RPMI8226 (cell line): ENCODE results near the gene CRAT.
A peak's percentile ranks its signal among the peaks of the same experiment; 100 is the strongest.

Experiments used
- DNase-seq: peaks from one replicate; pipeline ENCODE4 v3.0.0-alpha.2; 2015

Gene CRAT

DNA sequence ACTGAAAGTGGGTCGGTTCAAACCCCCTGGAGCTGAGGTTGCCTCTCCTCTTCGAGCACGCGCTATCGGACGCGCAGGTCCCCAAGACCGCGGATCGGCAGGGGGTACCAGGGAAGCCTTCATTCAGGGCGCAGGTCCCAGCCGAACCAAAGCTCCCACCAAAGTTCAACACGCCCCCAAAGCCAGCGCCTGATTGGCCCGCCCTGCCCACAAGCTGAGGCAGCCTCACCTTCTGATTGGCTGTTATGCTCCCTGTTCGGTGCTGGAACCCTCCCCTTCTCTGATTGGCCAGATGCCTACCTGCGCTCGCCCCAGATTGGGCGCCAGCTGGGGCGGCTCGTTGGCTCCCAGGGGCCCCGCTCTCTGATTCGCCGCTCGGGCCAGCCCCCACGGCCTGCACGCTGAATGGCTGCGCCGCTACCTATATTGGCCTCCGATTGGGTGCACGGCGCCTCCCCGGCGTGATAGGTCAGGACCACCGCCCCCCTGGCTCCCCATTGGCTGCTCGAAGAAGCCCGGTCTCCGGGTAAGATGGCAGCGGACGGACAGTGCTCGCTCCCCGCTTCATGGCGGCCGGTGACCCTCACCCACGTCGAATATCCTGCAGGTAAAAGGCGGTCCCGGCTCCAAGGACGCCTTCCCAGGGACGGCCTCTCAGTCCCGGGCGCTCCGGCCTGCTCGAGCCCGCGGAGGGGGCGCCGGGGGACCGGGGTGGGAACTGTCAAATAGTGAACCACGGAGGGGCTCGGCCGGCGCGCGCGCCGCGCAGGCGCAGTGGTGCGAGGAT lies 29.8 kb downstream of the CRAT start, which contains the start of gene DOLPP1:
DOLPP1 (plus strand) TSS at position 511 of the 787 bp plus-strand sequence; CDS start at position 532, 21 bp downstream.
- DNase-seq = peak; percentile 100

DNA sequence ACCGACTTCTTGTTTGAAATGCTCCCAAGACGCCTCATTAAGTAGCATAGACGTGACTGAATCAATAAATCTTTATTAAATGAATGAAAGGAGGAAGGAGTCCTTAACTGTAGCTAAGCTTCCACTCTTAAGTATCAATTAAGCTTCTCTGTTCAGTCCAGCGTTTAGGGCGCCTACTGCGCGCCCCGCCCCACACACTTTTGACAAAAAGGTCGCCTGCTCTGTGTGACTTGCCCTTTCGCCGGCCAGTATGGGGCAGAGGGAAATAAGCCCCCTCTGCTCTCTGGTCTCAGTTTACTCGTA lies 30.3 kb downstream of the CRAT start:
- no peak for DNase-seq

DNA sequence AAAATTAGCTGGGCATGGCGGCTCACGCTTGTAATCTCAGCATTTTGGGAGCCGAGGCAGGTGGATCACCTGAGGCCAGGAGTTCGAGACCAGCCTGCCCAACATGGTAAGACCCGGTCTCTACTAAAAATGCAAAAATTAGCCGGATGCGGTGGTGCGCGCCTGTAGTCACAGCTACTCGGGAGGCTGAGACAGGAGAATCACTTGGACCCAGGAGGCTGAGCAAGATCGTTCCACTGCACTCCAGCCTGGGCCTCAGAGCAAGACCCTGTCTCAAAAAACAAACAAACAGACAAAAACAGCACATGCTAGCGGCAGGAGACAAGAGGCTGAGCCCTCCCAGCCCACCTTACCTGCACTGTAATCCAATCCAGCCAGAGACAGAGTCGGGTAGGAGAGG lies 30.8 kb downstream of the CRAT start:
- no peak for DNase-seq

DNA sequence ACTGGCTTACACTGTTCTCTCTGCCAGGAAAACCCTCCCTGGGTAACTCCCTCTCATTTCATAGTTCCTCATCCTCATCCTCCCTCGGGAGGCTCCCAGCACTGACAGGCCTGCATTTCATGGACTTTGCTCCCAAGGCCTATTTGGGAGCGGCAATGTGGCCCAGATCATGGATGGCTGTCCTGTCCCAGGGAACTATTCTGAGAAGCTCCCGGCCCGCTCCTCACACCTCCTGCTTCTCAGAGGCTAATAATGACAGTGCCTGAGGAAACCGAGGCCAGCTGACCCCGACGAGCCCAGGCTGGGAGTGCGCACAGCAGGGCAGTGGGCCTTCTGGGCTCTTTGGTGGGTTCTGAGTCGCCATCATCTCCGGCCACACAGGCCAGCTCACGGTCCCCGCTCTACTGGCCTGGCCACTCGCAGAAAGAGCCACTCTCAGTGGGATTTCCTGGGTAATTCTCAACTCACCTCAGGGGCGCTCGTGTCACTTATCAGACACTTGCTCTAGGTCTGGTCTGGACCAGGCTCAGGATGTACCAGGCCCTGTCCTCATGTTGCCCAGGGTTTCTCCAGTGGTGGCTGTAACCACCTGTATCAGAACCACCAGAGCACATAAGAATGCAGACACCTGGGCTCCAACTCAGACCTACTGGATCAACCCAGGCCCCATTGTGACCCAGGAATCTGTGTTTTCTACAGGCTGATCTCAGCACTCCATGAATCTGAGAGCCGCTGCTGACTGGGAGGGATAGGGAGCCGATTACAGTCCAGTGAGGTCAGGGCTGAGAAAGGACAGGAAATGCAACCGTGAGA lies 31.7 kb downstream of the CRAT start:
- DNase-seq = no peak

DNA sequence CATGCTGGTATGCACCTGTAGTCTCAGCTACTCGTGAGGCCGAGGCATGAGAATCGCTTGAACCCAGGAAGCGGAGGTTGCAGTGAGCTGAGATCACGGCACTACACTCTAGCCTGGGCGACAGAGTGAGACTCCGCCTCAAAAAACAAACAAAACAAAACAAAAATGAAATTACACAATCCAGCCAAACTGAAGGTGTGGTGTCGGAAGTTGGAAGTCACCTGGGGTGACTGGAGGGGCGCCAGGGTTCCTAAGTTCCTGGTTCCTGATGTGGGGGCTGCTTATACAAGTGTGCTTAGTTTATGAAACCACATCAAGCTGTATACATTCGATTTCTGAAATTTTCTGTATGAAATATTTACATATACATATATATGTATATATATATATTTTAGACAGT lies 33.4 kb downstream of the CRAT start:
- DNase-seq = no peak

DNA sequence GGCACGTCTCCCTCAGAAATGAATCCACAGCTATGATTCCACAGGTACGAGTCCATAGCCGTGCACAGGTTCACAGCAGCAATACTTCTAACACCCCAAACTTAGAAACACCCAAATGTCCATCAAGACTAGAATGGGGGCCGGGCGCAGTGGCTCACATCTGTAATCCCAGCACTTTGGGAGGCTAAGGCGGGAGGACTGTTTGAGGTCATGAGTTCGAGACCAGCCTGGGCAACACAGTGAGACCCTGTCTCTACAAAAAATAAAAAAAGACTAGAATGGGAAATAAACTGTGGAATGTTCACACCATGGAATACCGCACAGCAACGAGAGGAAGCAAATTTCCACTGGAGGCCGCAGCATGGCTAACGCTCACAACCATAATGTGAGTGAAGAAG lies 34.0 kb downstream of the CRAT start:
- DNase-seq = no peak

DNA sequence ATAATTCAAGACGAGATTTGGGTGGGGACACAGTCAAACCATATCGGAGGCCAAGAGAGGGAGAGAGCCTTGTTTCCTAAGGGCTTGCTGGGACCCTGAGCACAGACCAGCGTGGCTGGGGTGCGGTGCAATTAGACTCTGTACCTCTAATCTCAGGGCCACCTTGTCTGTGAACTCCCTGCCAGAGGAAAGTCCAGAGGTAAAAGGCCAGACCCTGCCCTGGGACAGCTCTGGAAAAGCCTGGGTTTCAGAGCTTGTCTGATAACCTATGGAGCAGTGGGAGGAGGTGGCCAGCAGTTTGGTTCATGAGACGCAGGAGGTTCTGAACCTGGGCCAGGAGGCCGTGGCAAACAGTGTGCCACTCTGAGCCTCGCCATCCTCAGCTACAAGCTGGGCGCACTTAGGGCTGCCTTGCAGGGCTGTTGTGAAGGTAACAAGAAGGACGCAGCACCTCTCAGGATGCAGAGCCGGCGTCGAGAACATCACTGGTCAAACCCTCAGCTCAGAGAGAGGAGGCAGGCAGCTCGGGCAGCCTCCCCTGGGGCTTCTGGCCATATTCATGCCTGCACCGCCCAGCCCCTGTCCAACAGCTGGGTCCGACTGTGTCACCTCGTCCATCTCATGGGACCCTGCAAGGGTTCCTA lies 34.5 kb downstream of the CRAT start:
- no peak for DNase-seq

DNA sequence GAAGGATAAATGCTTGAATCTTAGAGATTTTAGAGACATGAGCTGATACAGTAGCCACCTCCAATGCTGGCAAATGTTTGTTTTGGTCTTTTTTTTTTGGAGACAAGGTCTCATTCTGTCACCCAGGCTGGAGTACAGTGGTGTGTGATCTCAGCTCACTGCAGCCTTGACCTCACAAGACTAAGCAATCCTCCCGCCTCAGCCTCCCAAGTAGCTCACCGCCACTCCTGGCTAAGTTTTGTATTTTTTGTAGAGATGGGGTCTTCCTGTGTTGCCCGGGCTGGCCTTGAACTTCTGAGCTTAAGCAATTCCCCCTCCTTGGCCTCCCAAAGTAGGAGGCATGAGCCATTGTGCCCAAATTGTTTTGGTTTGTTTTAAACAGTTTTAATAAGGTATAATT lies 36.5 kb downstream of the CRAT start:
- DNase-seq = no peak

DNA sequence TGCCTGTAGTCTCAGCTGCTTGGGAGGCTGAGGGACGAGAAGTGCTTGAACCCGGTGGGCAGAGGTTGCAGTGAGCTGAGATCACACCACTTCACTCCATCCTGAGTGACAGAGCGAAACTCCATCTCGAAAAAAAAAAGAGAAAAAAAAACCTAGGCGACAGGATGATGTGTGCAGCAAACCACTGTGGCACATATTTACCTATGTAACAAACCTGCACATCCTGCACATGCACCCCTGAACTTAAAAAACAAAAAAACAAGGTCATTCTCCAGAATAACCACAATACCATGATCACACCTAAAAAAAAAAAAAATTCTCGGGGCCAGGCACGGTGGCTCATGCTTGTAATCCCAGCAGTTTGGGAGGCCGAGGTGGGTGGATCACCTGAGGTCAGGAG lies 37.2 kb downstream of the CRAT start:
- DNase-seq = no peak

DNA sequence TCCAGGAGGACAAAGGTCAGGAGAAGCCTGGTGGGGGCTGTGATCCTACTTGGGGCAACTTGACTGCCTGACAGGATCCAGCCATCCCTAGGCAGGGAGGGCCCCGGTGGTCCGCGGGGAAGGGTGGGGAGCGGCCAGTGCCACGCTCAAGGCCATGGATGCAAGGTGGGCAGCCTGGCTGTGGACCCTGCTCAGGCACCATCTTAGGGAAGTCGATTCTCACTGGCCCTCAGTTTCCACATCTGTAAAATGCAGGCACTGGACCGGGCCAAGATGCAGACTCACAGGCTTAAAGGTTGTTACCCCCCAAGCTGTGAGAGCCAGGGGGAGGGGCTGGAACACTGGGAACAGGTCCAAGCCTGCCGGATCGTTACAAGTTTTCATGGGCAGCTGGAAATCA lies 38.4 kb downstream of the CRAT start:
- DNase-seq = no peak

DNA sequence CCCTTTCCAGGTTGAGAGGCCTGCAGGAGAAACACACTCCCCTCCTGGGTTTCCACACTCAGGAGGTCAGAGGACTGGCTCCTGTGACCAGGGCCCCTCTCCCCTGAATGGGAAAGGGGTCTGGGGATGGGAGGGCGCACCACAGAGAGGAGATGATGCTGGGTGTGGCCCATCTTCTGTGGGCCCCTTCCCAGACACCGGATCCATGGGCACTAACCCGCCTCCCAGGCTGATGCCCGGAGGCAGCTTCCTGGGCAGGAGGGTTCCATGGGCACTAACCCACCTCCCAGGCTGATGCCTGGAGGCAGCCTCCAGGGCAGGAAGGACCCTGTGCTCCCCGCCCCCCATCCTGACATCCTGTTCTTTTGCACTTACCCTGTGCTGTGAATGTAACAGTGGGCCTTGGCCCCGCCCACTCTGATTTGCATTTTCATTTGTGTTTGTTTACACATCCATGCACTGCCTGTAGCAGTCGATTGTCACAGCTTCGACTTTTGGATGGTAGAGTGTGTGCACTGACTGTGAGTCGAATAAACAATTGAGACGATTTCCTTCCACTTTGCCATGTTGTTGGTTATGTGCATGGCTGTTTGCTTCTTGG lies 39.0 kb downstream of the CRAT start:
- no peak for DNase-seq

DNA sequence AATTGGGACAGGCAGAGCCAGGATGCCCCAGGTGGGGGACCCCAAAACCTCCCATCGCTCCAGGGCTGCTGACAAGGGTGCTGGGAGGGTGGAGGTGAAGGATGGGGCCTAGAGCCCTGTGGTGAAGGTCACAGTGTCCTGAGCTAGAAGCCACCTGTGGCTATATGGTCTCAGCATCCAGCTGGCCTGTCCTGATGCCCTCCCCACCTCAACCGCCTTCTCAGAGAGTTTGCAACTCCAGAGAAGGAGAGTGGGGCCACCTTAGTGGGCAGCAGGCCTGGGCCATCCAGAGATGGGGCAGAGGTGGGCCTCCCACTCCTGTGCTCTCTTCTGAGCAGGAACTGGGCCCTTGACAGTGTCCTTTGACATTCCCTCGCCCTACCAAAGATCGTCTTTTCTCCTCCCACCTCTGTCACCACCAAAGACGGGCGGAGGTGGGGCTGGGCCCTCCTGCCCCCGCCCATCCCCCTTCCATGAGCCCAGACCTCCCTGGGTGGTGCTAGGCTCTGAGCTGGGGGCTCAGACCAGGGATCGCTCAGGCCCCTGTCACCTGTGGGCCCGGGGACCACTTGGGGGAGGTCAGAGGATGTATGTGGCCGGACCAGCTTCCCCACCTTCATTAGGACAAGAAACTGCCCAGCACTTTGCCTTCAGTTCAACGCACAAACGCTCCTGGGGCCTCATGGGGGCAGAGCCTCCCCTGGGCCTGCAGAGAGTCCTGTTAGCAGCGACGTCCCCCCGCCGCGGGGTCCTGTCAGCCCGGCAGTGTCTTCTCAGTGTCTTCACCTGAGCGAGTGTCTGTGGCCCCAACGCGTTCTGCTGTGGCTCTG lies 39.7 kb downstream of the CRAT start:
- DNase-seq = no peak

DNA sequence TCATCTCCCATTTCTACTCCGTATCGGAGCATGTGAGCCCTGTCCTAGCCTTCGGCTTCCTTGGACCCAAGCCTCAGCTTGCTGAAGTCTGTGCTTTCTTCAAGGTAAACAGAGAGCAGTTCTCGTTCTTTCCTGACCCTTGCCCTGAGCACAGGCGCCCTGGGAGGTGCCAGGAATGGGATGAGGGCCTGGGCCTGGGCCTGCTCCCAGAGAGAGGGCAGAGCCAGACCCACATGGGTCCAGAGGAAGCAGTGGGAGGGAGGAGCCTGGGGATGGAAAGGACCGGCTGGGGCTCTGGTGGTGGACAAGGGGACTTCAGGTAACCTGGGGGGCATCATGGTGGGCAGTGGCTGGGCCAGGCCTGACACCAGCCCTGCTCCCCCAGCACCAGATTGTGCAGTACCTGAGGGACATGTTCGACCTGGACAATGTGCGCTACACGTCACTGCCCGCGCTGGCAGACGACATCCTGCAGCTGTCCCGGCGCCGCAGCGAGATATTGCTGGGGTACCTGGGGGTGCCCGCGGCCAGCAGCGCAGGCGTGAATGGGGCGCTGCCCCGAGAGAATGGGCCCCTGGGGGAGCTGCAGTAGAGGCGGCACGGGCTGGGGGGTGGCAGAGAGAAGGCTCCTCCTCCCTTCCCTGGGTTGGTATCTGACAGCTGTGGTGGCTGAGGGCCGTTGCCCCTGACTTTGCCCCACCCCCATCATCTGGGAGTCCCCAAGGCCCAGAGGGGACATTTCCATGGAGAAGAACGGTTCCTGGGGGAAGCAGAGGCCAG lies 40.5 kb downstream of the CRAT start:
- no peak for DNase-seq

DNA sequence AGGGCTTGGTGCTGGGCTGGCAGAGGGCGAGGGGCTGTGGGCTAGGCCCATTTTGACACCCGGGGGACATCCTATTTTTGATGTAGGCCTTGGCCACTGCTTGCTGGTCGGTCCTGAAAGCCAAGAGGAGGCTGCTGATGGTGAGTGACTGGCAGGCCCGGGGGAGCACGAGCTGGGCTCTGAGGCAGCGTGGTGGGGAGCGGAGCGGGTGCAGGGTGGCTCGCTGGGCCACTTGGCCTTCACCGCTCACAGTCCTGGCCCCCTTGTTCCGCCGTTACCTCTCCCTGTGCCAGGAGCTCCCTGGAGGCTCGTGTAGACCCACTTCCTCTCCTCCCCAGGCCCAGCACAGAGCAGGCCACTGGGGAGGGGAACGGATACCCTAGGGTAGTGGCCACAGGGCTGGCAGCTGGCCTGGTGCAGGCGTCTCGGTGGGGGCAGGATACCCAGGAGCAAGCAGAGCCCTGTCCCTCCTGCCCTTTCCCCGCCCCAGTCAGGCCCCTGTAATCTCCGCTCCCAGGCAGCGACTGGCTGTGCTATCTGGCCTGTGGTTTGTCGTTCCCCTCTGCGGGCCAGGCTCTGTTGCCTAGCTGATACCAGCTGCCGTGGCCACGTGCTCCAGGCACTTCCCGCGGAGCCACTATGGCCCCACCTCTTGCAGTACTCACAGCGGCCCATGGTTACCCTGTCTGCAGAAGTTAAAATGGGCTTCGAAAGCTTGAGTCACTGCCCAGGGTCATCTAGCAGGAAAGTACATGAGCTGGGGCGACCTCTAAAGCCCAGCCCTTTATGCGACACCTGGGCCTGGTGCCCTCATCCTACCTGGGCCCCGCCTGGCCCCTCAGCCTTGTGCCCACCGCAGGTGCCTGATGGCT lies 41.4 kb downstream of the CRAT start:
- DNase-seq = no peak

DNA sequence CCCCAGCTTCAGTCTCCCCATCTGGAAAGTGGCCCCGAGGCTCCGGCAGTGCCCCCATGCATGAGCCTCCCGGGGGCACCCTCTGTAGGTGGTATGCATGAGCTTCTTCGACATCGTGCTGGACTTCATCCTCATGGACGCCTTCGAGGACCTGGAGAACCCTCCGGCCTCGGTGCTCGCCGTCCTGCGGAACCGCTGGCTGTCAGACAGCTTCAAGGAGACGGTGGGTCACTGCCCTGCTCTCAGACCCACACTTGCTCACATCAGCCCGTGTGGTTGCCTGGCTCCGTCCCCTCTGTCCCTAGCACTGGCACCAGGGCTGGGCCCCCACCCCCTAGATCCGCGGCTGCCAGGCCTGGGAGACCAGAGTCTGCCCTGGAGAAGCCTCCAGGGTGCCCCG lies 42.5 kb downstream of the CRAT start:
- DNase-seq = no peak

DNA sequence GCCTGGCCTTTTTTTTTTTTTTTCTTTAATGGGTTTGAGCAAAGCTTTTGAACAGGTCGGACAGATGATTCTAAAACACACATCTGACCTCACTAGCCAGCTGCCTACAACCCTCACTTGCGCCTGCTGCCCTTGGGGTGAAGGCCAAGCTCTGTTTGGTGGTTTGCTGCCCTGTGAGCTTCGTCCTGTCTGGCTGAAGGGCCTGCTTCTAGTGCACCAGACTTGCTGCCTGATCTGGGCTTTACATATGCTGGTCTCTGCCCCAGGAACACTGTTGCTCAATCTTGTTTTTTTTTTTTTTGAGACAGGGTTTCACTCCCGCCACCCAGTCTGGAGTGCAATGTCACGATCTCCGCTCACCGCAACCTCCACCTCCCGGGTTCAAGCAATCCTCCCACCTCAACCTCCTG lies 46.1 kb downstream of the CRAT start:
- no peak for DNase-seq

DNA sequence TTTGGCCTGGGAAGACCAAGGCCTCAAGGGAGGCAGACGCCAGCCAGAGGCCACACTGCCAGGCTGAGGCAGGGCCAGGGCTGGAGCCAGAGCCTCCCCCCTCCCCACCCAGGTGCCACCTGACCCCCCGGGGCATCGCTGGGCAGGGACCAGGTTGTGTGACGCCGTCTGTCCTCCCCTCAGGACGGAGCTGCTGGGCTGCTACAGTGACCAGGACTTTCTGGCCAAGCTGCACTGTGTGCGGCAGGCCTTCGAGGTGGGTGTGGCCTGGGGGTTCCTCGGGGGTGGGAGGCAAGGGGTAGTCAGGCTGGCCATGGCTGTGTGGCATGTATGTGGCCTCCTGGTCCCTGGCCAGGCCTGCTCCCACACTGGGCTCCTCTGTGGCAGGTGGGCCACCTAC lies 47.5 kb downstream of the CRAT start:
- DNase-seq = no peak

DNA sequence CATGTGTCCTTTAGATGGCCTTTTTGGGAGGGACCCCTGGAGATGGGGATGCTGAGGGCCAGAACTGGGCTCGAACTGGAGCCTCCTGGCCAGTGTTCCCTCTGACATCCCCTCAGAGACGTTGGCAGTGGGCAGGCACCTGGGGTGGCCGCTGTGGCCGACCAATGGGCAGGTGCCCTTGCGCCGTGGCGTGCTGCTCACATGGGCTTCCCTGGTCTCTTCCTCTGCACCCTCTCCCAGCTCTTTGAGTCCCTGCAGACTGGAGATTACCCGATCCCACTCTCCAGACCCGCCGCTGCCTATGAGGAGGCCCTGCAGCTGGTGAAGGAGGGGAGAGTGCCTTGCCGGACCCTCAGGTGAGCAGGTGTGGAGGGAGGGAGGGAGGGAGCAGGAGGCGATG lies 49.6 kb downstream of the CRAT start:
- DNase-seq = no peak

DNA sequence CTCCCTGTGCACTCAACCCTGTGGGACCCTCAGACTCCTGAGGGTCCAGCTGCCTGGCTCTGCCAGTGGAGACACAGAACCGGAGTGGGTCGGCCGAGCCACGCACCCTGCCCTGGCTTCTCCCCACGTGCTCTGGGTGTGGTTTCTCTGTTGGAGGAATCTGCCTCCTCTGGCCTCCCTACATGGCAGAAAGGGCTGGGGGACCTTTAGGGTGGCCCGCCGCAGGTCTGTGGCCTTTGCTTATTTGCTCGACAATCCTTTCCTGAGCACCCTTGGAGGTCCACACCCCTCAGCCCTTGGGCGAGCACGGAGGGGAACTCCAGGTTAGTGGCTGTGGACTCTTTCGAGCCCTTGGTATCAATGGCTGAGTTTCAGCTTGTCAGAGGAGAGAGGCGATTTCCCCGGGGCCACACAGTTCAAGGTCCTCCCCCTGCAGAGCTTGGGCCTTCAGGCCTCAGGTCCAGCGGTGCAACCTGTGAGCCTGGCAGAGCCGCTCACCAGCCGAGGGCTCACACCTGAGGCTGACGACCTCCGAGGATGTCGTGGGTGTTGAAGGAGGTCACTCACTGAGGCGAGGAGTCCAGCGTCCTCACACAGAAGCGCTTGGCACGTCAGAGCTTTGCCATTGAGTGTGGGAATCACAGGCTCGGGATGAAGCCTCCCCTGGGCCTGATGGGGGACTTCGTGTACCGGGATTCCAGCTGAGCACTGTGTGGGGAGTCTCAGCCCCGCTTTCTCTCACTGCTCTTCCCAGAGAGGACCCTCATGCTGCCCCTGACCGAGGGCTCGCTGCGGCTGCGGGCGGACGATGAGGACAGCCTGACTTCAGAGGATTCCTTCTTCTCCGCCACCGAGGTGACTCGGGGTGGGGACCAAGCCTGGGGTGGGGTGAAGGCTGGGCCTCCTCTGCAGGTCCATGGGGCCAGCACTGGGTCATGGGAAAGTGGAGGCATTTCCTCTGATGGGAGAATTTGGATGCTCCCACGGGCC lies 50.5 kb downstream of the CRAT start:
- DNase-seq = no peak
